Uterus (tissue), 4 donors: ENCODE data around the gene LSM14A. TPM values are rescaled to one million over a fixed set of nuclear protein-coding genes. Genes with fewer than 3 reads are reported as not detected.
"Not testable (repeated sequence)": the region's sequence is repeated elsewhere in the genome, so short reads cannot be mapped to it uniquely, and the experiment has no call there.

ENCODE experiments used
- DNase-seq, 2 donors: peaks; one replicate each; pipeline ENCODE4 v3.0.0-alpha.2; 2019 to 2020
- H3K27ac ChIP-seq, 2 donors: fragments of 200-600 bp; sonication (generic); 1 replicate in 1 of 2; 2 replicates in 1 of 2; pipeline ENCODE4 v1.5.1; 2016 to 2018
- H3K27me3 ChIP-seq, 2 donors: fragments of 200-600 bp; sonication (generic); one replicate each; pipeline ENCODE4 v1.5.1; 2018 to 2019; ENCODE audit warnings: control low read depth in 1 of 2
- H3K36me3 ChIP-seq, 2 donors: fragments of 200-600 bp; sonication (generic); one replicate each; pipeline ENCODE4 v1.5.1; 2019; ENCODE audit warnings: control low read depth in 1 of 2
- H3K4me1 ChIP-seq, 2 donors: fragments of 200-600 bp; sonication (generic); one replicate each; pipeline ENCODE4 v1.5.1; 2018 to 2019; ENCODE audit warnings: control low read depth in 1 of 2
- H3K4me3 ChIP-seq, 2 donors: fragments of 200-600 bp; sonication (generic); 1 replicate in 1 of 2; 2 replicates in 1 of 2; pipeline ENCODE4 v1.5.1; 2018 to 2019; ENCODE audit warnings: mild to moderate bottlenecking in 1 of 2
- H3K9me3 ChIP-seq, 2 donors: fragments of 200-600 bp; sonication (generic); one replicate each; pipeline ENCODE4 v1.5.1; 2019; ENCODE audit warnings: control low read depth in 1 of 2
- POLR2A ChIP-seq, 2 donors: fragments of 450-650 bp; IDR thresholded peaks; one replicate each; pipeline ENCODE4 v1.6.1; 2016; ENCODE audit warnings: antibody characterized with exemption in 2 of 2, mild to moderate bottlenecking in 1 of 2, moderate library complexity in 1 of 2
- intact Hi-C: fragments of 100-400 bp; cut with DNase I; formaldehyde crosslinking; loops from one replicate; pipeline ENCODE4 v1.15.1; 2023; ENCODE audit warnings: low total_unique reads
- total RNA-seq, 4 donors: library from RNA; depleted of rRNA in 3 of 4; stranded (reverse); fragments of >200 nt in 3 of 4; gene quantifications; one replicate each; pipeline versions ENCODE4 v1.1.0 to v1.2.4, GENCODE V29; 2014 to 2023
- TF ChIP-seq, protein P1 (sequence below), 4 experiments: fragments of 200-600 bp in 2 of 4; fragments of 450-650 bp in 2 of 4; sonication (generic) in 2 of 4; IDR thresholded peaks; one replicate each; pipeline ENCODE4 v1.5.1; 2016 to 2019; ENCODE audit warnings: antibody characterized with exemption in 4 of 4, mild to moderate bottlenecking in 2 of 4, moderate library complexity in 1 of 4
- donor health status: DM: yes; HTN: yes; CAD: no.

Gene LSM14A
- total RNA-seq, 4 donors from 2014 or later: 57.1 to 161 (median 119) TPM

DNA sequence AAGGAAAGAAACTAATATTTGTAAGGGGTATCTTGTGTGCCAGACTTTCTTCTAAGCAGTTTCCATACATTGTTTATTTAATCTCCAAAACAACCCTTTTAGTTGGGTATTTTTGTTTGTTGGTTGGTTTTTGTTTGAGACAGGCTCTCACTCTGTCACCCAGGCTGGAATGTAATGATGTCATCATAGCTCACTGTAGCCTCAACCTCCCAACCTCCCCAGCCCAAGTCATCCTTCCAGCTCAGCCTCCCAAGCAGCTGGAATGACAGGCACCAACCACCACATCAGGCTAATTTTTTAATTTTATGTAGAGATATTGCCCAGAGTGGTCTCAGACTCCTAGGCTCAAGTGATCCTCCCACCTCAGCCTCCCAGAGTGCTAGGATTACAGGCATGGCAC is 41.2 kb upstream of the LSM14A start:
- no peaks in the 10 kb centered on the region for H3K9me3 ChIP-seq
- intact Hi-C loops: no loop called here
- TF ChIP-seq POLR2A (IDR thresholded peaks at IDR 0.05): no peak
- no peaks in the 10 kb centered on the region for H3K27me3 ChIP-seq
- H3K4me1 ChIP-seq: no peaks in the 10 kb centered on the region
- H3K4me3 ChIP-seq: no peak overlapping the region
- H3K36me3 ChIP-seq: no peaks in the 10 kb centered on the region
- no peak for DNase-seq
- H3K27ac ChIP-seq: no peak overlapping the region

DNA sequence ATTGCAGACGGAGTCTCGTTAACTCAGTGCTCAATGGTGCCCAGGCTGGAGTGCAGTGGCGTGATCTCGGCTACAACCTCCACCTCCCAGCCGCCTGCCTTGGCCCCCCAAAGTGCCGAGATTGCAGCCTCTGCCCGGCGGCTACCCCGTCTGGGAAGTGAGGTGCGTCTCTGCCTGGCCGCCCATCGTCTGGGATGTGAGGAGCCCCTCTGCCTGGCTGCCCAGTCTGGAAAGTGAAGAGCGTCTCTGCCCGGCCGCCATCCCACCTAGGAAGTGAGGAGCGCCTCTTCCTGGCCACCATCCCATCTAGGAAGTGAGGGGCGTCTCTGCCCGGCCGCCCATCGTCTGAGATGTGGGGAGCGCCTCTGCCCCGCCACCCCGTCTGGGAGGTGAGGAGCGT is 40.2 kb upstream of the LSM14A start:
- intact Hi-C loops: not testable (repeated sequence)

DNA sequence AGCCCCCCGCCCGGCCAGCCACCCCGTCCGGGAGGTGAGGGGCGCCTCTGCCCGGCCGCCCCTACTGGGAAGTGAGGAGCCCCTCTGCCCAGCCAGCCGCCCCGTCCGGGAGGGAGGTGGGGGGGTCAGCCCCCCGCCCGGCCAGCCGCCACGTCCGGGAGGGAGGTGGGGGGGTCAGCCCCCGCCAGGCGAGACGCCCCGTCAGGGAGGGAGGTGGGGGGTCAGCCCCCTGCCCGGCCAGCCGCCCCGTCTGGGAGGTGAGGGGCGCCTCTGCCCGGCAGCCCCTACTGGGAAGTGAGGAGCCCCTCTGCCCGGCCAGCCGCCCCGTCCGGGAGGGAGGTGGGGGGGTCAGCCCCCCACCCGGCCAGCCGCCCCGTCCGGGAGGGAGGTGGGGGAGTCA is 39.6 kb upstream of the LSM14A start:
- intact Hi-C loops, DNase-seq, H3K36me3 ChIP-seq: not testable (repeated sequence)

More for the DNA sequence above, 40.2 kb upstream of the LSM14A start:
- not testable (repeated sequence) for H3K36me3 ChIP-seq, H3K4me1 ChIP-seq, H3K27me3 ChIP-seq, H3K9me3 ChIP-seq, H3K4me3 ChIP-seq, DNase-seq, H3K27ac ChIP-seq

DNA sequence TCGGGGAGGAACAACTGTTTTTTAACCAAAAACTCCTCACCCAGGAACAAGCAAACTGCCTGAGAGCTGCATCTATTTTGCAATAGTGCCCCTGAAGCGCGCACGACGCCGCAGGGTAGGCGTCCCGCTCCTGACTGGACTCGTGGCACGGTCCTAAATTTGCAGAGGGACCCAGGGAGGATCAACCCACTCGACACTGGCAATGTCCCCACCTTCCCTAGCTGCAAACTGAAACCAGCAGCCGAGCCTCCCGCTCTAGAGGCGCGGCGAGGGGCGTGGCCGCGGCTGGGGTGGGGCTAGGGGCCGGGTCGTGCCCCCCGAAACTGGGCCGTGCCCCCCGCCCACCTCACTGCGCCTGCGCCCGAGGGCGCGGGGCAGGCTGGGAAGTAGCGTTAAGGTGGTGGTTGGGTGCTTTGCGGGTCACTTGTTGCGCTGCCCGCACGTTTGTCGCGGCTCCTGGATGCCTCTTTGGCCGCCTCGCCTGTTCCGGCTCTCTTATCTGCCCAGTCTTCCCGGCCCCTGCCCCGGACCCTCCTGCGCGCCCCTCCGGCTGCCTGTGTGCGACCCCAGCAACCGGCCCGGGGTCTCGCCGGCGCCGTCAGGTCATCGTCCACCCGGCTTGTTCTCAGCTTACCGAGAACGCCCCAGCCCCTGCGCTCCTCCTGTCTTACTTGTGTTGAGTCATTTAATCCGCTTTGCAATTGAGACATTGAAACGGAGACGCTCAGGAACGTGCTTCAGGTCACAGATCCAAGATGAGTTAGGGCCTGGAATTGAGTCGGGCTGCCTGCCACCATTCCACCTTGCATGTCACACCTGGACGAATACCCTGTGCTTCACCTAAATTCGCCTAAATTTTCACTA is 37.9 kb upstream of the LSM14A start:
- H3K9me3 ChIP-seq: no peaks in the 10 kb centered on the region
- H3K27me3 ChIP-seq: no peaks in the 10 kb centered on the region
- peak overlapping the region; percentile 50 to 88 for H3K4me3 ChIP-seq
- intact Hi-C loops: no loop called here
- H3K4me1 ChIP-seq: no peaks in the 10 kb centered on the region
- DNase-seq: peak; percentile 85 to 88
- peak; percentile 63 to 83 for TF ChIP-seq POLR2A (IDR thresholded peaks at IDR 0.05)
- TF ChIP-seq, protein P1, sequence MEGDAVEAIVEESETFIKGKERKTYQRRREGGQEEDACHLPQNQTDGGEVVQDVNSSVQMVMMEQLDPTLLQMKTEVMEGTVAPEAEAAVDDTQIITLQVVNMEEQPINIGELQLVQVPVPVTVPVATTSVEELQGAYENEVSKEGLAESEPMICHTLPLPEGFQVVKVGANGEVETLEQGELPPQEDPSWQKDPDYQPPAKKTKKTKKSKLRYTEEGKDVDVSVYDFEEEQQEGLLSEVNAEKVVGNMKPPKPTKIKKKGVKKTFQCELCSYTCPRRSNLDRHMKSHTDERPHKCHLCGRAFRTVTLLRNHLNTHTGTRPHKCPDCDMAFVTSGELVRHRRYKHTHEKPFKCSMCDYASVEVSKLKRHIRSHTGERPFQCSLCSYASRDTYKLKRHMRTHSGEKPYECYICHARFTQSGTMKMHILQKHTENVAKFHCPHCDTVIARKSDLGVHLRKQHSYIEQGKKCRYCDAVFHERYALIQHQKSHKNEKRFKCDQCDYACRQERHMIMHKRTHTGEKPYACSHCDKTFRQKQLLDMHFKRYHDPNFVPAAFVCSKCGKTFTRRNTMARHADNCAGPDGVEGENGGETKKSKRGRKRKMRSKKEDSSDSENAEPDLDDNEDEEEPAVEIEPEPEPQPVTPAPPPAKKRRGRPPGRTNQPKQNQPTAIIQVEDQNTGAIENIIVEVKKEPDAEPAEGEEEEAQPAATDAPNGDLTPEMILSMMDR (IDR thresholded peaks at IDR 0.05): no peak
- peak overlapping the region; percentile 86 to 90 for H3K27ac ChIP-seq
- H3K36me3 ChIP-seq: no peaks in the 10 kb centered on the region

More for the DNA sequence above, 39.6 kb upstream of the LSM14A start:
- not testable (repeated sequence) for H3K27ac ChIP-seq, H3K4me1 ChIP-seq, H3K4me3 ChIP-seq, H3K9me3 ChIP-seq, H3K27me3 ChIP-seq

DNA sequence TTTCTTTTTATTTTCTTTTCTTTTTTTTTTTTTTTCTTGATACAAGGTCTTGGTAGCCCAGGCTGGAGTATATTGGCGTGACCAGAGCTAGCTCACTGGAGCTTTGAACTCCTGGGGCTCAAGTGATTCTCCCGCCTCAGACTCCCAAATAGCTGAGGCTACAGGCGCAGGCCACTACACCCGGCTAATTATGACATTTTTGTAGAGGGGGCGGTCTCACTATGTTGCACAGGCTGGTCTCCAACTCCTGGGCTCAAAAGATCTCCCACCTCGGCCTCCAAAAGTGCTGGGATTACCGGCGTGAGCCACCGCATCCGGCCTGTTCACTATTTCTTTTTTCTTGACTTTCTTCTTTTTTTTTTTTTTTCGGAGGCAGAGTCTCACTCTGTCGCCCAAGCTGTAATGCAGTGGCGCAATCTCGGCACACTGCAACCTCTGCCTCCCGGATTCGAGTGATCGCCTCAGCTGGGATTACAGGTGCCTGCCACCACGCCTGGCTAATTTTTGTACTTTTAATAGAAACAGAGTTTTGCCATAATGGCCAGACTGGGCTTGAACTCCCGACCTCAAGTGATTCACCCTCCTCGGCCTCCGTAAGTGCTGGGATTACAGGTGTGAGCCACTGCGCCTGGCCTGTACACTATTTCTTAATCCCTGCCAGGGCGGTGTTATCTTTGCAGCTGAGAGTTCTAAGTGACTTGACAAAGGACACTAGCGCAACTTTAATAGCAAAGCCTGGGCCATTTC is 37.1 kb upstream of the LSM14A start:
- Histone ChIP-seq H3K4me3 (peak overlapping the region; percentile 50 to 88), H3K9me3 (no peaks in the 10 kb centered on the region), H3K27ac (peak overlapping the region; percentile 86 to 90), H3K36me3 (no peaks in the 10 kb centered on the region), H3K4me1 (no peaks in the 10 kb centered on the region), H3K27me3 (no peaks in the 10 kb centered on the region)
- no peak for DNase-seq
- intact Hi-C loops: no loop called here
- TF ChIP-seq, protein P1 (IDR thresholded peaks at IDR 0.05): no peak

DNA sequence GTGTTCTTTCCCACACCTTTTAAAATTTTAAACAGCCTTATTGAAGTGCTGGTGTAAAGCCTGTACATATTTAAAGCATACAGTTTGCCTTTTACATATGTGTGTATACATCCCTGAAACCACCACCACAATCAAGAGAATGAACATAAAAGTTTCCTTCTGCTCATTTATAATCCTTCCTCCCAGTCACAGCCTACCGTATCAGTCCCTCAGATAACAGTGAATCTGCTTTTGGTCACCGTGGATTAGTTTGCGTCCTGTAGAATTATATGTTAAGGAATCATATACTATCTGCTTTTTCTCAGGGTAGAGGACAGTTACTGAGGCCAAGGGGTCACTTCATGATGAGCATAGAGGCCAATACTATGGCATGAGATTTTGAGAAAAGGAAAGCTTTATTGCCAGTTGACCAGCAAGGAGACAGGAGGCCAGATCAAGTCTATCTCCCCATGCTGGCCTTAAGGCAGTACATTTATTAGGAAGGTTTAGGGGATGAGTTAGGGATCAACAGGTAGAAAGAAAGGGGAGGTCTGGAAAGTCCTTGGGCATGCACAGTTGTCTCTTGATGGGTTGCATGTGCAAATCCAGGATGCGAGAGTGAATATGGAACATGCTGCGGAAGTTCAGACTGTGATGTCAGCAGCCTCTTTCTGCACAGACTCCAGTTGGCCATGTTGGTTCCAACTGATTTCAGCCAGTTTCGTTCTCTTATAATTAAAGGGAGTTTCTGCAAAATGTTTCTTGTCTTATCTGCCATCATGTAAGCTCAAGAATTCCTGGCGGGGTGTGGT is 36.3 kb upstream of the LSM14A start:
- Histone ChIP-seq H3K36me3 (no peaks in the 10 kb centered on the region), H3K27me3 (no peaks in the 10 kb centered on the region), H3K4me3 (no peak overlapping the region), H3K27ac (no peak overlapping the region), H3K9me3 (no peaks in the 10 kb centered on the region), H3K4me1 (no peaks in the 10 kb centered on the region)
- no peak for TF ChIP-seq POLR2A (IDR thresholded peaks at IDR 0.05)
- TF ChIP-seq, protein P1 (IDR thresholded peaks at IDR 0.05): no peak
- DNase-seq: no peak
- intact Hi-C loops: no loop called here
